Stimulated activated CD4-positive, alpha-beta T cell treated with anti-CD3 and anti-CD28 coated beads, Interleukin-1b, Interleukin-23, amount 100 ng/mL, for 48 hours (primary cell): Measurements from ENCODE around the gene OR8I2.
"Not testable (repeated sequence)": the region's sequence is repeated elsewhere in the genome, so short reads cannot be mapped to it uniquely, and the experiment has no call there.

Experiments used
- DNase-seq: peaks from one replicate; pipeline ENCODE4 v3.0.0-alpha.2; 2020

Gene OR8I2

GRCh38 chr11:56093008-56093407 lies at the start of gene OR8I2:
Gene OR8I2 (plus strand): TSS chr11:56093308. CDS start chr11:56093308, 0 bp downstream.
- no peak for DNase-seq

GRCh38 chr11:56045538-56045937 lies 47.6 kb upstream of the OR8I2 start:
- no peak for DNase-seq

DNA sequence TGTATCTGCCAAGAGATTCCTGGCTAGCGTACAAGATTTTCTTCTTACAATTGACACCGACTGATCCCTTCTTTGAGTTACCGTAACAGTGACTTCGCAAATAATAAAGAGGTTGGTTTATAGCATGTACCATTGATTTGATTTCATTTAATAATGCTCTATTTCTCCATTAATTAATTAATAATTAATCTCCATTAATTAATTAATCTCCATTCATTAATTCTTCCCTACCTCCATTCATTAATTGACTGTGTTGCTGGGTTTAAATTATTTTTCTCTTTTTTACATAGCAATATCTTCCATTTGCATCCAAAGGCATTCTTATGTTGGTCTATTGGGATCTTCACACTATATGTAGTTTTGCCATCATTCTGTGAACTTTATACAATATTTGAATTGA lies 44.6 kb upstream of the OR8I2 start:
- DNase-seq, result no peak

GRCh38 chr11:56049487-56049886 lies 43.6 kb upstream of the OR8I2 start:
- DNase-seq, result no peak

DNA sequence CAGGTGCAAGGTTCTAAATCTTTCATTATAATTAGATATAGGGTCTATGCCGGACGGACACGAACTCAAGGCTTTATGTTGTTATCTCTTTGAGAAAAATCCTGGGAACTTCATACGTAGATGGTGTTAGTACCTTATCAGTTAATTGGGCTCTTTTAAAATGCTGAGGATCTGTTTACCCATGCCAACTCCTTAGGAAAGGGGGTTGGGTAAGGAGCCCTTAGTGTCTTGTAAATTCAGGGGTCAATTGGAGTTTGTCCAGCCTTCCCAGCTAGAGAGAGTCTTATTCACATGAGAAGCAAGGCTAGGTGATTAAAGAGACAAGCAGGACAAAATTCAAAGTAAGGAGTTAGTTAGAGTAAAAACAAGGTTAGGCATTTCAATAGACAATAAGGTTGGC lies 36.7 kb upstream of the OR8I2 start:
- DNase-seq, result not testable (repeated sequence)

- not testable (repeated sequence) for DNase-seq
These were observed 35.4 kb upstream of the OR8I2 start for GRCh38 chr11:56057661-56058237.

- DNase-seq, result not testable (repeated sequence)
These were observed 34.8 kb upstream of the OR8I2 start for GRCh38 chr11:56058260-56058780.

GRCh38 chr11:56066980-56067379 lies 26.1 kb upstream of the OR8I2 start:
- no peak for DNase-seq

DNA sequence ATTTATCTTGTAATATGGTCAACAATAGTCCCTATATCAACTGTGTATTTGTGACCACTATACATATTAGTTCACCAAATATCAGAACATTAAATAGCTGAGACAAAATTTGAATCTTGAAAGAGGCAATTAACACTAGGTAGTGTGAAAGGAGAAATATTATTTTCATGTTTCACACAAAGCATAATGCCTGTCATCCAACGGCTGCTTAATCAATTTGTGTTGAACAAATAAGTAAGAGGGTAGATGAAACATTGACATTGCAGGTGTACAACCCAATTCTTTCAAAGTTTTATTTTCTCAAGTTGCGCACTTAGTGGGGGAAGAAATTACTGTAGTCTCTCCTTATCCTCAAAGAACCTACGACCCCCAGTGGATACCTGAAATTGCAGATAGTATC lies 3.4 kb upstream of the OR8I2 start:
- DNase-seq, result no peak

DNA sequence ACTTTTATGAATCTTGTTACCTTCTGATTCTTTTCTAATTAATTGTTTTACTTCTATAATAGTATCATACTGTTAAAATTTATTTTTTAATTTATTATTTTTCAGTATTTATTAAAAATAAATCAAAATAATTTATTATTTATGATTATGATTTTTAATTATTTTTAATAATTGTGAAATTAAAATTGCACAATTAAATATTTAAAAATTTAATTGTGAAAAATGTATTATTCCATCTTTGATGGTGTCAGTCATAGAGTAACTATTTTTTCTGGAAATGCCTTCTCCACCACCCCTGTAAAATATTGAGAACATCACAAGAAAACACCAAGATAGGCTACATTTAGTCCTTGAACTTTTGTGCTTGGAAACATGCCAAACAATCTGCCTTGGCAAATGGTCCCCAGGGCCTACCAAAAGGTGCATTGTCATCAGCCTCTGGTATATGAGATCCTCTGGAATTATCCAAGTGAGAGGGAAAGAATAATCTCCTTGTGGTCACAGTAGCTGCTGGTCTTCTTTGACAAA lies 10.2 kb downstream of the OR8I2 start, which contains the start of gene OR8H2:
Gene OR8H2, plus strand, starts transcription at position 478 of the 528 bp plus-strand sequence. CDS start 1,356 bp downstream, outside the sequence.
- no peak for DNase-seq

GRCh38 chr11:56122073-56122472 lies 29.0 kb downstream of the OR8I2 start, which contains the start of gene OR8H3:
Gene OR8H3 (plus strand): TSS chr11:56122373. CDS start chr11:56122373, 0 bp downstream.
- DNase-seq, result no peak

GRCh38 chr11:56140151-56140661 lies 47.1 kb downstream of the OR8I2 start, which contains the start of gene OR8J3:
Gene OR8J3 (minus strand): TSS chr11:56140201. CDS start chr11:56137718, 2,483 bp downstream.
- DNase-seq, result no peak

- not testable (repeated sequence) for DNase-seq
These were observed 50.6 kb downstream of the OR8I2 start for GRCh38 chr11:56143681-56144080.
